ENCODE results near the gene MS4A15. TPM values are rescaled to one million over a fixed set of nuclear protein-coding genes. Genes with fewer than 3 reads are reported as not detected.

The MS4A15 gene
- total and polyA plus RNA-seq, 9 of the 15 experiments (the other 6 are each of a cell fraction or from before 2014, with no cell fraction given) = not detected

DNA sequence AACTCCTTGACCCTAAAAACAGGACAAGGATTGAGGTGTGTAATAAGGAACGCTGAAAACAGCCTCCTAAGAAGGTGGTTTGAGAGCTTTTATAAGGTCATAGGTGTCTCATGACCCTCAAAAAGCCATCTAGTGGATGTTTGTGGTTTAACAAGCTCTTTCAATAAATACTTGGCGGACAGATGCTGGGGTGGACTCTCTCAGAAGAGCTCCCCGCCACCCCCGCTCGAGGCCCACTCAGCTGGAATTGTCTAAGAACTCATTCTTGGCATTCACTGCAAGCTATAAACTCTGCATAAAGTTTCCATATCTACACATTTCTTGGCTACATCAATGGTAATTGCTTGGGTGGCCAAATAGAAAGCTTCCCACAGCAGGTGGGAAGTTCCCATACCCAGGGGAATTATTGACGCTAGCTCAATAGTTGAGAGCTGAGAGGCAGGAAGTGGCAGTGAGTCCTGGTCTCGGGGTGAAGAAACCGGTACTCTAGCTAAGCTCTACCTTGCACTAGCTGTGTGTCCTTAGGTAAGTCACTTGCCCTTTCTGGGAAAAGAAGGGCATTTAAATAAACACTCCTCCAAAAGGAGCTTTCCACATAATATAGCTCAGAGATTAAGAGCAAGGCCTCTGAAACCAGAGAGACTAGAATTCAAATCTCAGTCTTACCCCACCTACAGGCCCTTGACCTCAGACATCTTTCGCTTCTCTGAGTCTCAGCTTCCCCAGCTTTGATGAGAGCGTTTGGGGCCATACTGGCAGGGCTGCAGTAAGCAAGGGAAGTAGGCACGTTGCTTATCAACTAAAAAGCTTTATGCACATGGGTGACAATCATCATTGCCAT lies 6.4 kb downstream of the MS4A15 start:
- TF ChIP-seq GTF2F1 (IDR thresholded peaks at IDR 0.05; ENCODE audit: low read depth, low read length) (no peak), EGR1 (conservative IDR thresholded peaks at IDR 0.05) (peak; percentile 21; the same call in 1 of the 2 replicates), PRPF4 (IDR thresholded peaks at IDR 0.05; ENCODE audit: insufficient read depth, low read depth, low read length, poor library complexity, severe bottlenecking) (no peak), ZNF134 (CRISPR knock-in tag; conservative IDR thresholded peaks at IDR 0.05) (no peak), L3MBTL2 (IDR thresholded peaks at IDR 0.05) (no peak), ZNF239 (CRISPR knock-in tag; IDR thresholded peaks at IDR 0.05) (no peak), SIN3A (IDR thresholded peaks at IDR 0.05; ENCODE audit: borderline replicate concordance in 2 of 2, control insufficient read depth in 1 of 2, low read depth in 2 of 2, low read length in 2 of 2) (no peak), ATF7 (IDR thresholded peaks at IDR 0.05) (no peak), RAD21 (CRISPR knock-in tag; conservative IDR thresholded peaks at IDR 0.05 in 1 of 2, IDR thresholded peaks at IDR 0.05 in 1 of 2) (peak in 1 of 2 experiments; percentile 29; a peak in 2 of 4 replicates), ZZZ3 (IDR thresholded peaks at IDR 0.05) (no peak), POU5F1 (IDR thresholded peaks at IDR 0.05; ENCODE audit: borderline replicate concordance, low read depth, low read length, partially characterized antibody) (no peak), TFAM (CRISPR knock-in tag; conservative IDR thresholded peaks at IDR 0.05) (no peak)
- TF ChIP-seq, protein P1, sequence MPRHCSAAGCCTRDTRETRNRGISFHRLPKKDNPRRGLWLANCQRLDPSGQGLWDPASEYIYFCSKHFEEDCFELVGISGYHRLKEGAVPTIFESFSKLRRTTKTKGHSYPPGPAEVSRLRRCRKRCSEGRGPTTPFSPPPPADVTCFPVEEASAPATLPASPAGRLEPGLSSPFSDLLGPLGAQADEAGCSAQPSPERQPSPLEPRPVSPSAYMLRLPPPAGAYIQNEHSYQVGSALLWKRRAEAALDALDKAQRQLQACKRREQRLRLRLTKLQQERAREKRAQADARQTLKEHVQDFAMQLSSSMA (CRISPR knock-in tag; IDR thresholded peaks at IDR 0.05) = no peak
- TF ChIP-seq, protein P2, sequence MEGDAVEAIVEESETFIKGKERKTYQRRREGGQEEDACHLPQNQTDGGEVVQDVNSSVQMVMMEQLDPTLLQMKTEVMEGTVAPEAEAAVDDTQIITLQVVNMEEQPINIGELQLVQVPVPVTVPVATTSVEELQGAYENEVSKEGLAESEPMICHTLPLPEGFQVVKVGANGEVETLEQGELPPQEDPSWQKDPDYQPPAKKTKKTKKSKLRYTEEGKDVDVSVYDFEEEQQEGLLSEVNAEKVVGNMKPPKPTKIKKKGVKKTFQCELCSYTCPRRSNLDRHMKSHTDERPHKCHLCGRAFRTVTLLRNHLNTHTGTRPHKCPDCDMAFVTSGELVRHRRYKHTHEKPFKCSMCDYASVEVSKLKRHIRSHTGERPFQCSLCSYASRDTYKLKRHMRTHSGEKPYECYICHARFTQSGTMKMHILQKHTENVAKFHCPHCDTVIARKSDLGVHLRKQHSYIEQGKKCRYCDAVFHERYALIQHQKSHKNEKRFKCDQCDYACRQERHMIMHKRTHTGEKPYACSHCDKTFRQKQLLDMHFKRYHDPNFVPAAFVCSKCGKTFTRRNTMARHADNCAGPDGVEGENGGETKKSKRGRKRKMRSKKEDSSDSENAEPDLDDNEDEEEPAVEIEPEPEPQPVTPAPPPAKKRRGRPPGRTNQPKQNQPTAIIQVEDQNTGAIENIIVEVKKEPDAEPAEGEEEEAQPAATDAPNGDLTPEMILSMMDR (IDR thresholded peaks at IDR 0.05 in 2 of 3, conservative IDR thresholded peaks at IDR 0.05 in 1 of 3; ENCODE audit: insufficient read depth in 2 of 3, low read depth in 1 of 3, low read length in 3 of 3) = peak; percentile 28 to 55 (median 52); a peak in 5 of 6 replicates
- Histone ChIP-seq H3K27ac (ENCODE audit: extremely low read depth, low read depth, low read length) (no peak overlapping the region), H3K4me2 (ENCODE audit: insufficient read depth, low read length) (no peak overlapping the region), H3K9ac (ENCODE audit: insufficient read depth in 1 of 2, low read depth in 2 of 2, low read length in 2 of 2) (no peak overlapping the region), H4K20me1 (replicated peaks; ENCODE audit: control insufficient read depth, insufficient read depth, low read length) (no peaks in the 10 kb centered on the region), H3K36me3 (ENCODE audit: control insufficient read depth, insufficient read depth, low read length) (no peaks in the 10 kb centered on the region), H3K4me3 (no peak overlapping the region), H3K27me3 (ENCODE audit: control insufficient read depth in 2 of 2, insufficient read depth in 2 of 2, low read length in 2 of 2) (peaks cover 28 to 52% of the 10 kb centered on the region in 2 experiments), H3K4me1 (replicated peaks in 1 of 2; ENCODE audit: control insufficient read depth in 2 of 2, insufficient read depth in 2 of 2, low read length in 2 of 2) (peaks cover 2 to 6% of the 10 kb centered on the region in 2 experiments; a peak in 1 of 5 replicates), H2AFZ (ENCODE audit: low read depth, low read length) (no peak overlapping the region), H3K79me2 (ENCODE audit: control insufficient read depth, insufficient read depth, low read length) (no peaks in the 10 kb centered on the region), H3K9me1 (ENCODE audit: control insufficient read depth, insufficient read depth, low read length) (no peaks in the 10 kb centered on the region), H3K9me3 (replicated peaks; ENCODE audit: control insufficient read depth, insufficient read depth, low read depth, low read length) (no peaks in the 10 kb centered on the region)
- in situ Hi-C loops (cut with MboI) (no loop called here), intact Hi-C loops (cut with micrococcal nuclease) (loop anchor here (2.0 kb wide), 1 partner anchor 62 kb away; no protein-coding TSS in a partner anchor)
- BruUV-seq (replicated peaks) = no TSS peak
- ChIA-PET POLR2A (interaction anchor here (0.6 to 1.7 kb wide), 7 partner anchors 12 to 1388 kb away, joined by 3 to 4 read pairs (median 3); no protein-coding TSS in a partner anchor), CTCF (ENCODE audit: low intra/inter-chr PET ratio) (no interaction called here)
- WGBS (ENCODE audit: insufficient coverage, low coverage, missing lambda C conversion rate) = 3% methylated on average over 11 of the region's 11 CpGs
- peak in 2 of 4 experiments; percentile 34 to 40 for DNase-seq (ENCODE audit: extremely low read depth in 1 of 4, low spot score in 3 of 4)
- ATAC-seq = peak; percentile 64
- no peak for FAIRE-seq

Data from K562 (cell line).